ENCODE results near the gene PPTC7.
"Not testable (repeated sequence)": the region's sequence is repeated elsewhere in the genome, so short reads cannot be mapped to it uniquely, and the experiment has no call there.

GRCh38 chr12:110518014-110518413, 65.1 kb downstream of the PPTC7 start:
- not testable (repeated sequence) for TF ChIP-seq CTCF (IDR thresholded peaks at IDR 0.05; ENCODE audit: poor library complexity, severe bottlenecking); POLR2AphosphoS5 (IDR thresholded peaks at IDR 0.05); EP300 (conservative IDR thresholded peaks at IDR 0.05; ENCODE audit: poor library complexity, severe bottlenecking); REST (IDR thresholded peaks at IDR 0.05; ENCODE audit: borderline replicate concordance); SMC3 (conservative IDR thresholded peaks at IDR 0.05; ENCODE audit: poor library complexity)
